Measurements from ENCODE around the gene MBOAT2. TPM values are rescaled to one million over a fixed set of nuclear protein-coding genes. Genes with fewer than 3 reads are reported as not detected.

Gene MBOAT2
- polyA plus RNA-seq, 3 donors: 0.98 to 4.4 (median 2.8) TPM

DNA sequence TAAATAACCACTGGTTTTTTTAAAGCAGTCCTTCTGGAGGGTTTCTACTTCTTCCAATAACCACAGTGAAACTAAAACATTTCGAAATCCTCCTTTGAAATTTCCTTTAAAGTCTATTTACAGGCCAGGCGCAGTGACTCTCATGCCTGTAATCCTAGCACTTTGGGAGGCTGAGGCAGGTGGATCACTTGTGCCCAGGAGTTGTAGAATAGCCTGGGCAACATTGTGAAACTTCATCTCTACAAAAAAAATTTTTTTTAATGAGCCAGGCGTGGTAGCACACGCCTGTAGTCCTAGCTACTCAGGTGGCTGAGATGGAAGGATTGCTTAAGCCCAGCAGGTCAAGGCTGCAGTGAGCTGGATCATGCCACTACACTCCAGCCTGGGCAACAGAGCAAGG lies 181.3 kb downstream of the MBOAT2 start:
- no peak overlapping the region for H3K27ac ChIP-seq (ENCODE audit: low read depth, low read length)
- WGBS, 3 donors: 52 to 94% (median 74%) methylated on average over 4 of the region's 4 CpGs

DNA sequence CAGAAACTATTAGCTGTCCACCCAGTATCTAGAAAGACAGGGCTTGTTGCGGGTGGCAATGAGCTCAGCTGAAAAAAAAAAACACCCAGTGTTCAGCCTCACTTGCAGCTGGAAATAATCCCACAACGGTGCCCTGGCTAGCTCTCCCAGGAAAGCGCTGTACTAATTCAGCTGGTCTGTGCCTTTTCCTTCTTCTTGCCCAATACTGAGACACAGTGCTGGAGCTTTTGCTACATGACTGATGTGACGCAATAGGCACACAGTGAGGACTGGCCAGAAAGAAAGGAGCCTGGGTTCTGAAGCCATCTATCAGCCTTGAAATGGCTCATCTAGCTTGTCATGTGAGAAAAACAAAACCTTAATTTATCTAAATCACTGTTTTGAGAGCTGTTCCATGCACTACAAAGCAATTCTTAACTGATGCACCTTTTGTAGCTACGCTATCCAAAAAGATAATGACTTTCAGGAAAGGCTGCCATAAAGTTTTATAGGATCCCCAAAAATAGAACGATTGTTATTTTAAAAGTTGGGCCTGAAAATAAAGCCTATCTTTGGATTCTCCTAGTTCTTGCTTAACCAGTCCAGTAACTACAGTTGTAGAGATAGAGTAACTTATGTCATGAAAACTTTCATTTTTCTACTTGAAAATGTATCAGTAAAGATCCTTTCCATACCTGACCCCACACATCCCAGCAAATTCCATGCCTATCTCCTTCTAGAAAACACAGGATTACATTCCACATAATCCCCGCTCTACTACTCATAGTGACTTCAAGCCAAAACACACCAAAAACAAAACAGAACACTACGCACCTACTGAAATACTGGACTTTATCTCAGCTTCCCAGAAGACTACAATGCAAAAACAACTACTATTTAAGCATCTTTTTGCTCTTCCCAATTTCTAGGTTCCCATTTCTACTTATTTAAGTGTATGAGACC lies 181.9 kb downstream of the MBOAT2 start:
- WGBS, 3 donors: 42 to 61% (median 56%) methylated on average over 8 of the region's 8 CpGs
- H3K27ac ChIP-seq (ENCODE audit: low read depth, low read length): no peak overlapping the region

DNA sequence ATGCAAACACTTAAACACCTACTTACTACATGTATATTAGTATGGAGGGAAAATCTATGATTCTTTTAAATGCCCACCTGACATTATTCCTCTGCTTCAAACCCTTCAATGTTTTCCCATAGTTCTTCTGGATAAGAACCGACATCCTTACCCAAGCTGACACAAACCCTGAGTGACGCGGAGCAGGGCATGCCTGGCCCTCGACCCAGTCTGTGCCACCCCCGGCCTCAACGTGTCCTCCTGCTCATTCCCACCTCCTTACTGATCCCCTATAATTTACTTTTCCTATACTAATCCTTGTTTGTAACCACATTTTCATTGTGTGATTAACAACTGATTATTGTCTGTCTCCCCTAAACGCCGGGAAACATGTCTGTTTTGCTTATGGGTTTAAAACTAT lies 183.5 kb downstream of the MBOAT2 start:
- H3K27ac ChIP-seq (ENCODE audit: low read depth, low read length): no peak overlapping the region
- 94 to 96% (median 96%) methylated on average over 8 of the region's 8 CpGs for WGBS, 3 donors

DNA sequence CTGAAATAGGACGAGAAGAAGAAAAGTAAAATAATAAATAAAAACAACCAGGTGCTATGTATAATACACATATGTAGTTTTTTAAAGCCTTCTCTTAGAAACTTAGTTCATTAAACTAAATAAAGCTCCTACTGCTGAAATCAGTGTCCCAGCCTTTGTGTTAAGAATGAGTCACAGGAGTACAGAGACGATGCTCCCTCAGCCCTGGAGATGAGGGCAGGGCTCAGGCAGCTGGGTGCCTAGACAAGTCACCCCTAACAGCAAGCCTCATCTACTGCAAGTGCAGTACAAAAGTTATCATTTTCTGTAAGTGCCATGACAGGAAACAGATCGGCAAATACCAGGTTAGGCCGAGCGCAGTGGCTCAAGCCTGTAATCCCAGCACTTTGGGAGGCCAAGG lies 184.3 kb downstream of the MBOAT2 start:
- H3K27ac ChIP-seq (ENCODE audit: low read depth, low read length): no peak overlapping the region
- WGBS, 3 donors: 90 to 94% (median 92%) methylated on average over 5 of the region's 5 CpGs

DNA sequence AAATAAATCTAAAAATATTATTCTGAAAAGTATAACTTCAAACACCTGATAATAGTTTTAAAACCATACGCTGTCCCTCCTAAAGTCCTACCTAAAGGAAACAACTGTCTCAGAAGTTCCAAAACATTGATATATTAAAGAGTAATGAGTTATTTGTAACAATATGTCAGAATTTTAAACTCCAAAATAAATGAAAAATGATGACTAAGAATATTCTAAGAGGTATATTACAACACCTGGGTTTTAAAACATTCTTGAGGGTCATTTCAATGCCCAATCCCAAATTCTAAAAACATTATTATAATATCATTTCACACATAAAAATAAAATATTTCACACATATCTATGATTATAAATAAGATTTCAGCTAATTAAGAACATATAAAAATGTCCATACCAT lies 186.3 kb downstream of the MBOAT2 start:
- H3K27ac ChIP-seq (ENCODE audit: low read depth, low read length): no peak overlapping the region

DNA sequence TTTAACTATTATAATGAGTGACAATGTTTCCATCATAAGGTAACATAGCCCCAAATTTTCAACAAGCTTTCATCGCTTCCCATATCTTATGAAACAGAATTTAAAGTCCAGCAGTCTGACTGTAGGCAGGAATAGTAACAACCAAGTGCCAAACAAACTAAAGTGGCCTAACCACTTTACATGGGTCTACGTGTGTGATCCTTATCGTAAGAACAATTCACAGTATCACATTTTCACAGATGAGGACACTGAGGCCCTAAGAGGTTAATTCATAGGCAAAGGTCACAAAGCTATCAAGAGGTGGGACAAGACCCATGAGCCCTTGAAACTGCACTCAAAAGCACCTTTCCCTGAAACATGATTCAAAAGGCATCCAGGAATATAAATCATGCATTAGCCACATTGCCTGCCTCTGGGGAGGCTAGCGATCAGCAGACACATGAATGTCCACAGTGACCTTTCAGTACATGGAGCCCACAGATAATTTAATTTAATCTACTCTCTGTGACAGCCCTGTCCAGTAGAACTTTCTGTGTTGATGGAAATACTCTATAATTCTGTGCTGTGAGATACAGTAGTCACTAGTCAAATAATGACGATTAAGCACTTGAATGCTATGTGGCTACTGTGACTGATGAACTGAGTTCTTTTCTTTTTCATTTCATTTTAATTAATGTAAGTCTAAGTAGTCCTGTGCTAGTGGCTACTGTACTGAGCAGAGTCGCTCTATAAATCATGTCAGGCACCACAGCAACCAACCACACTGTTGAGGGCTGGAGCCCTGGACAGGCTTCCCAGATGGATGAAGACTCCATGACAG lies 196.4 kb downstream of the MBOAT2 start:
- 93 to 96% (median 95%) methylated on average over 6 of the region's 6 CpGs for WGBS, 3 donors
- H3K27ac ChIP-seq (ENCODE audit: low read depth, low read length): no peak overlapping the region

More for the DNA sequence above, 186.3 kb downstream of the MBOAT2 start:
- 98 to 100% (median 99%) methylated on average over 1 of the region's 1 CpG for WGBS, 3 donors

DNA sequence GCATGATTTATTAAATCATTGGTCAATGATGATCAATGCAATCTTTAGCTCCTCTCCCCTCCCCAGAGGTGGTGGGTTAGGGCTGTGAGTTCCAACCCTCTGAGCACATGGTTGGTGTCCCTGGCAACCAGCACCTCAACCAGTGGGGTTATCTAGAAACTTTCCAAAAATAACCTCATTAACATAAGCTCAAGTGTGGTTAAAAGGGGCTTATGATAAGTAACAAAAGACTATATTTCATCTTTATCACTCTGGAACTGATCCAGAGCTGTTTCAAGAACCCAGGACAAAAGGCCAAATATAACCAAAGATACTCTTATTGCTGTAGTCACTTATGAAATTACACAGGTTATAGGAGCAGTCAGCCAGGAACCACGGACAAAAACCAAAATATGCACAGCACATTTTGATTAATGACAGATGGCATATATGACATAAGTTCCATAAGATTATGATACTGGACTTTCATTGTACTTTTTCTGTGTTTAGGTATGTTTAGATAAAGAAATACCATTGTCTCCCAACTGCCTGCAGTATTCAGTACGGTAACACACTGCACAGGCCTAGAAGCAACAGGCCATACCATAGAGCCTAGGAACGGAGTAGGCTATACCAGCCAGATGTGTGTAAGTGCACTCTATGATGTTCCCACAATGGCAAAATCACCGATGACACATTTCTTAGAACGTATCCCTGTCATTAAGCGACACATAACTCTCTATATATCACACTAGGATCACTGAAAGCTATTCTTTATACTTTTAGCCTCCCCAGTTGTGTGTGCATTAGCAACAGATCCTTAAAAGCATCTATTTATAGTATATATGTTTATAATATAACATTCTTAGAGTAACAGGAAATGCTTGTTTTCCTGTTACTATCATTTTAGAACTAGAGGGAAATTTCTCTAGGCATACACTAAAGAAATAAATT lies 197.9 kb downstream of the MBOAT2 start:
- 74 to 86% (median 82%) methylated on average over 6 of the region's 6 CpGs for WGBS, 3 donors
- no peak overlapping the region for H3K27ac ChIP-seq (ENCODE audit: low read depth, low read length)

DNA sequence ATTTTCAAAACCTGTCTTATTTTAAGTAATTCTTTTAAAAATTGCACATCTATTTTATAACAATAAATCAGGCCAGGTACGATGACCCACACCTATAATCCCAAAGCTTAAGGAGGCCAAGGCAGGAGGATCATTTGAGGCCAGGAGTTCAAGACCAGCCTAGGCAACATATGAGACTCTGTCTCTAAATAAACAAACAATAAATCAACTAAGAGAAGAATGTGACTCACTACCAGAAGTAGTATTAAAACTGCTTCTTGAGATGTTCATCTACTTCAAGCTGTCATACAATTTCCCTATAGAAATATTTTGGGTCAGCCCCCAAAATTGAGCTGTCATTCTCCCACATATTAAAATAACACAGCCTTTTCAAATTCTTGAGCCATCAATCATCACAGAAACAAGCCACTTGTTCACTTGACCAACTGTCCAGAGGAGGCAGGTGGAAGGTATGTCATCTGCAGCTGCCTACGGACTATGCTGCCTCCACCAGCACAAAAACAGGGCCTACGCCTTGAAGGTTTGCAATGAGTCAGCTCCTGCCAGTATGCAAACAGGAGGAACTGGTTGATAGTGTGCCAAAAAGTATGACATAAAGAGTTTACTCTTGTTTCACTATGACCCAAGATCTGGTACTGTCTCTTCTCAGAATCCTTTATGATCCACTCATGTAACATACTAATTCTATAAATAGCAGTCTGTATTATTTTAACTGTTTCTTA lies 199.7 kb downstream of the MBOAT2 start:
- no peak overlapping the region for H3K27ac ChIP-seq (ENCODE audit: low read depth, low read length)
- WGBS, 3 donors: 71 to 83% (median 83%) methylated on average over 3 of the region's 3 CpGs

DNA sequence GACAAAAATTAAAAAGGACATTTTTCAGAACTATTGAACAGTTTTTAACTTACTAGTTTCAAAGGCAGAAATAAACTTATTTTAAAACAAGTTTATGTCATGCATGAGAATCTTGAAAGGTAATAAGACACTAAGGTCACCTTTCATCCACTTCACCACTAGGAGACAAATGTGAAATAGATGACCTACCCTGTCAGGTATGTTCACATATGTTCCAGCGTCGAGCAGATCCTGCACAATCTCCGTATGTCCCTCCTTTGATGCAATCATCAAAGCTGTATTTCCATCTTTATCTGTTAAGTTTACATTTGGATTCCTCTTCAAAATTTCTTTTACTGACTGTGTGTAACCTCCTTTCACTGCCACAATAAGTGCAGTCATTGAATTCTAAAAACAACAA lies 200.7 kb downstream of the MBOAT2 start:
- 65 to 89% (median 89%) methylated on average over 3 of the region's 3 CpGs for WGBS, 3 donors
- no peak overlapping the region for H3K27ac ChIP-seq (ENCODE audit: low read depth, low read length)

Other genes starting within 250 kb of the MBOAT2 start
- 10 to 100 TPM; 10.8 to 17.4 (median 14.2) TPM for gene KIDINS220, start 166.1 kb downstream of the MBOAT2 start, polyA plus RNA-seq
- gene ASAP2, start 203.1 kb upstream of the MBOAT2 start, polyA plus RNA-seq: 10 to 100 TPM in 2 of 3 donors, 1 to 10 TPM in 1; 4.1 to 24.0 (median 12.5) TPM